ENCODE data around the gene NTNG2.

GRCh38 chr9:132161743-132162184 is at the start of gene NTNG2:
- no peak for TF ChIP-seq CTCF (IDR thresholded peaks at IDR 0.05 in 8 of 11, conservative IDR thresholded peaks at IDR 0.05 in 3 of 11)
- TF ChIP-seq POLR2A (IDR thresholded peaks at IDR 0.05) = no peak
- no peak for TF ChIP-seq POLR2AphosphoS5 (IDR thresholded peaks at IDR 0.05)

All from spleen (tissue), 7 donors.